HG03457 (cell line): ENCODE results near the gene GSC2.
"Not testable (repeated sequence)": the region's sequence is repeated elsewhere in the genome, so short reads cannot be mapped to it uniquely, and the experiment has no call there.

ENCODE experiments used
- ATAC-seq: cut with Tn5 transposase; IDR thresholded peaks from one replicate; pipeline ENCODE4 v1.9.1; 2021; ENCODE audit warnings: moderate number of reproducible peaks; ENCODE audit not compliant: unreplicated experiment

GSC2 gene

GRCh38 chr22:19178065-19178656 lies 28.1 kb upstream of the GSC2 start:
- peak; percentile 21 for ATAC-seq

GRCh38 chr22:19177164-19178064 lies 27.3 kb upstream of the GSC2 start:
- no peak for ATAC-seq

- ATAC-seq, result no peak
These were observed 26.6 kb upstream of the GSC2 start for GRCh38 chr22:19176732-19177131.

- no peak for ATAC-seq
These were observed 26.1 kb upstream of the GSC2 start for GRCh38 chr22:19176175-19176643.

- ATAC-seq, result no peak
These were observed 25.6 kb upstream of the GSC2 start for GRCh38 chr22:19175602-19176174.

GRCh38 chr22:19175026-19175601 lies 25.0 kb upstream of the GSC2 start:
- no peak for ATAC-seq

GRCh38 chr22:19174106-19175025 lies 24.3 kb upstream of the GSC2 start:
- no peak for ATAC-seq

GRCh38 chr22:19173047-19174035 lies 23.2 kb upstream of the GSC2 start:
- ATAC-seq, result no peak

- no peak for ATAC-seq
These were observed 22.3 kb upstream of the GSC2 start for GRCh38 chr22:19172213-19173046.

- no peak for ATAC-seq
These were observed 19.8 kb upstream of the GSC2 start for GRCh38 chr22:19169947-19170318.

- no peak for ATAC-seq
These were observed 19.2 kb upstream of the GSC2 start for GRCh38 chr22:19169002-19169946.

GRCh38 chr22:19168088-19168890 lies 18.2 kb upstream of the GSC2 start:
- ATAC-seq, result no peak

- no peak for ATAC-seq
These were observed 17.2 kb upstream of the GSC2 start for GRCh38 chr22:19167106-19167869.

GRCh38 chr22:19166421-19166820 lies 16.3 kb upstream of the GSC2 start:
- ATAC-seq, result no peak

GRCh38 chr22:19164425-19164824 lies 14.3 kb upstream of the GSC2 start:
- no peak for ATAC-seq

- not testable (repeated sequence) for ATAC-seq
These were observed 8.6 kb upstream of the GSC2 start for GRCh38 chr22:19158649-19159048.
